ENCODE measurements around the gene RAMACL.
"Not testable (repeated sequence)": the region's sequence is repeated elsewhere in the genome, so short reads cannot be mapped to it uniquely, and the experiment has no call there.

The RAMACL gene

GRCh38 chr6:166596776-166597507 lies 10.5 kb upstream of the RAMACL start:
- DNase-seq (ENCODE audit: low read depth in 2 of 2), result no peak

DNA sequence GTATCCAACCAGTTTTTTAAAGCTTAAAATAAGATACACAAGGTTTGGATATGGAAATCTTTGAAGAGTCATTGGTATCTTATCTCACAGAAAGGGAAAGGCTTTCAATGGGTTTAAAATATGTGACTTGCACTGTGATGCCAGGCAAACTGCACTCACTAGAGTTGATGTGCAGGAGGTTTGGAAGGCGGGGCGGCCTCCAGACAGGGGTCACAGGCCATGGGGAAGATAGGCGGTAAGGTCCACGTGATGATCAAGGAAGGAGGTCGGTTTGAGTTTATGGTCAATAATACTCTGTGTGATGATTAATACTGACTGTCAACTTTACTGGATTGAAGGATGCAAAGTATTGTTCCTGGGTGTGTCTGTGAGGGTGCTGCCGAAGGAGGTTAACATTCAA lies 9.5 kb upstream of the RAMACL start:
- DNase-seq (ENCODE audit: low read depth in 2 of 2), result no peak

GRCh38 chr6:166595061-166595780 lies 8.7 kb upstream of the RAMACL start:
- no peak for DNase-seq (ENCODE audit: low read depth in 2 of 2)

GRCh38 chr6:166592821-166593220 lies 6.3 kb upstream of the RAMACL start:
- DNase-seq (ENCODE audit: low read depth in 2 of 2), result no peak

- no peak for DNase-seq (ENCODE audit: low read depth in 2 of 2)
Observed at GRCh38 chr6:166591961-166592520, 5.6 kb upstream of the RAMACL start.

DNA sequence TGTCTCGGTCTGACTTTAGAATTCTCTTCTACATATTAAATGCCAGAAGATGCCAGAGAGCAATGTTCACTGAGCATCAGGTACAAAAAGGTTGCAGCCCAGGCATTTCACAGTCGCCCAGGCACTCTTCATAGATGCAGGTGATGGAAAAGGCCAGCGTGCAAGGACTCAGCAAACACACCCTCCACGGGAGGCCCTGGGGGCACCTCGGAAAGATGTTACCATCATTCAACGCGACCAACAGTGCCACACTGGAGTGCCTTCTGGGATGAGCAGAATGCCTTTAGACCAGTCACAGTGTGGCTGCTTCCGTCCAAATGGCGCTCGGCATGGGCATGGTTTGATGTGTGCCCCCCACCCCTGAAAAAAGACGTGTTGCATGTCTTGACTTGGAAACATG lies 4.5 kb upstream of the RAMACL start:
- no peak for DNase-seq (ENCODE audit: low read depth in 2 of 2)

GRCh38 chr6:166589786-166590574 lies 3.5 kb upstream of the RAMACL start:
- no peak for DNase-seq (ENCODE audit: low read depth in 2 of 2)

- no peak for DNase-seq (ENCODE audit: low read depth in 2 of 2)
Observed at GRCh38 chr6:166589337-166589731, 2.9 kb upstream of the RAMACL start.

- DNase-seq (ENCODE audit: low read depth in 2 of 2), result no peak
Observed at GRCh38 chr6:166588691-166589336, 2.3 kb upstream of the RAMACL start.

DNA sequence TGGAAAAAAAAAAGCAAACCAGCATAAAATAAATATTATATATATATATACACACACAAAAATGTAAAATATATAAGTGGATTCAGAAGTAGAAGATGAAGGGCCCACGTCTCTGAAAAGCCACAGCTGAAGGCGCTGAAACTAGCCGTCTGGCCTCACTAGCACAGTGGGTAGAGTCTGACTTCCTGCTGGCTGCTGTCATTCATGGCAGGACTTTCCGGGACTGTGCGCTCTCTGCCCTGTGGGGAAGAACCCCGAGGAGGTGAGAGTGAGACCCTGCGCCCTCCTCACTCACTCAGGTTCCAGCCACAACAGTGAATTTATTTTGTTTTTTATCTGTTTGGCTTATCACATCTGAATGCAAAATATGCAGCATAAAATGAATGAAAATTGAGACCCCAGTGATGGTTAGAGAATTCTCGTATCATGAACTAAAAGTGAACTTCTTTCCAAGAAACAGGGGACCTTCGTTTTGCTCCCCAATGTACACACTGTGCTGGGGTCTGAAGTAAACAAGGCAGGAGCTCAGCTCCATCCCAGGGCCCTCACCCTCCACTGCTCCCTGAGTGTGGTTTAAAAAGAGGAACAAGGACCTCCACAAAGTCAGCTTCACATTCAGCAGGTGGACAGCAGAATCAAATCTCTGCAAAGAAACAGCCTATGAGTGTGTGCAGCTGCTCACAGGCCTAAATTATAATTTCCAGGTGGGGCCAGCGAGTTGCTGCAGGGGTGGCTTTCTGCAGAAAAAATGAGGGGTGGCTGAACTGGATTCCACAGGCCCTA lies 1.3 kb upstream of the RAMACL start:
- DNase-seq (ENCODE audit: low read depth in 2 of 2), result no peak

DNA sequence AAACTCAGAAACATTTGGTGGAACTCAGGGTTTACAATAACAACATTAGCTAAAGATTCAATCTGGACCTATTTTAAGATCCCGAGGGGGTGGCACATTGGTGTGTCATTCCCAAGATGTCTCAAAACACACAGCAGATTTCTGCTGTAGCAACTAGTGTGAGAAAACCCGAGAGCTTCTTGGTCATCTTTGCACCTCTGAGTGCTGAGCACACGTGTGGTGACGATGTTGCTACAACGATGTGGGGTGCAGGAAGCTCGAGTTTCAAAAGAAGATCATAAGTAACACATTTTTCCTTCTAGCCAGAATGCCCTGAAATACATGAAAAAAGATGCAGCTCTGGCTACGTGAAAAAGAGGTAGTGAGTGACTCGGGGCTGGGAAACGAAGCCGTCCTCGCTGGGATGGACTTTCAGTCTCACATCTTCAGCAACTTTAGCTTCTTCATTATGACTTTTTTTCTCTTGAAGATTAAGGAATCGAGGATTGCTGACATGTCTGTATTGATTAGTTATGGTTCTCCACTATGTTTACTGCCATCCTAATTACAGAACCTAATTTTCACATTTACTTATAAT lies 1.5 kb downstream of the RAMACL start:
- DNase-seq (ENCODE audit: low read depth in 2 of 2), result no peak

DNA sequence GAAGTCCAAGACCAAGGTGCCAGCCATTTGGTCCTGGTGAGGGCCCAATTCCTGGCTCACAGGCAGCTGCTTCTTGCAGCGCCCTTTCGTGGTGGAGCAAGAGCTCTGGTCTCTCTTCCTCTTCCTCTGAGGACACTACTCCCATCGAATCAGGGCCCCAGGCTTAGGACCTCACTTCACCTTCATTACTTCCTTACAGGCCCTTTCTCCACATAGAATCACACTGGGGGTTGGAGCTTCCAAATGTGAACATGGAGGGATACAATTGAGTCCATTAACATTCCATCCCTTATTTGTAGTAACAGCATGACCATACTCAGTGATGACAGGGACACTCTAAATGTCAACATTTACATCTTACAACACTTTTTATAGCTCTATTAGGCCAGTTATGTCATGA lies 2.3 kb downstream of the RAMACL start:
- DNase-seq (ENCODE audit: low read depth in 2 of 2), result no peak

DNA sequence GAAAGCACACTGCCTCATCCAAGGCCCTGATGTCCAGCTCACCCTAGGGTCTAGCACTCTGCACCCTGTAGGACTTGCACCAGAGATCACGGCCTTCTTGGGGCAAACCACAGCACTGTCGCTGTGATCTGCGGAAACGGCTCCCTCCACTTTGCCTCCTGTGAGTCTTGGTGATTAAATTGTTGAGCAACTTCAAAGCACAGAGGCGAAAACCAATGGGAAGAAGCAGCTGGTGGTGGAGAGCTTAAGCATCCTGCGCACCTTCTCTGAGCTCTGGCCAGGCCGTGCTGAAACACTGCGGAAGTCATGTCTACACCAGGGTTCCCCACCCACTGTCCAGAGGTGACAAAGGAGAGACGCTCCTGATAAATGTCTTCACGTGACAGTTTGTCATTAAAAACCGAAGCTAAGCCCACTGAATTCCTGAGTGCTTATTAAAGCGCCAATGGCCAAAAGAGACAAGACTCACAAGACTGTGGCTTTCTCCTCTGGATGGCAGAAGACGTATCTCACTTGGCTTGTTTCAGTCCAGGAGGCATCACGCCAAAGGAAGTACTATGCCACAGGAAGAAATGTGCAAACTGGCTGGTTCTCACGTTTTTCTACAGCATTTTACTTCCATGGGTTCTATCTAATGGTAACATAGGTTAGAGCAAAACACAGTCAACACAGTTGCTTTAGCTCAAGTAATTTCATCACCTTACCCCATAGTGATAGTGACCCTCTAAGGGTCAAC lies 3.1 kb downstream of the RAMACL start:
- DNase-seq (ENCODE audit: low read depth in 2 of 2), result no peak

- no peak for DNase-seq (ENCODE audit: low read depth in 2 of 2)
Observed at GRCh38 chr6:166582258-166582657, 4.2 kb downstream of the RAMACL start.

- not testable (repeated sequence) for DNase-seq (ENCODE audit: low read depth in 2 of 2)
Observed at GRCh38 chr6:166581801-166582200, 4.7 kb downstream of the RAMACL start.

GRCh38 chr6:166581091-166581511 lies 5.4 kb downstream of the RAMACL start:
- DNase-seq (ENCODE audit: low read depth in 2 of 2), result no peak

DNA sequence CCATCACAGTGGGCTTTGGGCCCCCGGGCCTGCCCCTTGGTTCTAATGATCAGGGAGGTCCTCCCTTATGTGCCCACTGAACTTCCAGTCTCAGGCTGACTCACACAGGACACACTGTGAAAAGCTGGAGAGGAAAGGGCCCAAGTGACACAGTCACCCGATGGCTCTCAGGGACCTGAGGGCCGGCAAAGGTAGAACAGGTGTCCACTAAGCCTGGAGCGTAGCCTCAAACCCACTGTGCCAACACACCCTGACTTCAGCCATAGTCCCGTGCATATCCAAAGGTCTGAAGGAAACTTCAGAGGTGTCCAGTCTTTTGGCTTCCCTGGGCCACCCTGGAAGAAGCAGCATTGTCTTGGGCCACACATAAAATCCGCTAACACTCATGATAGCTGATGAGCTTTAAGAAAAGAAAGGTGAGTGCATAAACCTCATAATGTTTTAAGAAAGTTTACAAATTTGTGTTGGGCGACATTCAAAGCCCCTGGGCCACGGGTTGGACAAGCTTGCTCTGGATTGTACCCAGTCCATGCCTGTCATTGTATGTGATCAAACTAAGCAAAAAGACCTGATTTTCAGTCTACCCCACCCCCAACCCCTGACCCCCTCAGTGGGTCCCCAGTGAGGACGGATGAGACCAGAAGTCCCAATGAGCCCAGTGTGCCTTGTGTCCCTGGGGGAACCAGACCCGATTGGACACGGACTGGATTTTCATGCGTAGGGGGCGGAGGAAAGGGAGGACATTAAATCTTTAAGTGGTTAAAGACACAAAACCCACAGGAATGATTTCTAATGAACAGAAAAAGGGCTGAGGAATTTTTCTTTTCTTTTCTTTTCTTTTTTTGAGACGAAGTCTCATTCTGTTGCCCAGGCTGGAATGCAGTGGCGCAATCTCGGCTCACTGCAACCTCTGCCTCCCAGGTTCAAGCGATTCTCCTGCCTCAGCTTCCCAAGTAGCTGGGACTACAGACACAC lies 6.1 kb downstream of the RAMACL start:
- no peak for DNase-seq (ENCODE audit: low read depth in 2 of 2)

- no peak for DNase-seq (ENCODE audit: low read depth in 2 of 2)
Observed at GRCh38 chr6:166579237-166579850, 7.1 kb downstream of the RAMACL start.
